Kidney (tissue), 14 donors: ENCODE measurements around the gene KDM4D. TPM values are rescaled to one million over a fixed set of nuclear protein-coding genes. Genes with fewer than 3 reads are reported as not detected.

ENCODE experiments used
- DNase-seq, 5 donors: peaks; one replicate each; pipeline ENCODE4 v3.0.0-alpha.2; 2013 to 2020
- FAIRE-seq: peaks from 2 replicates; lab custom pipeline; 2012; peaks lifted over from hg19 to GRCh38; lab: Jason Lieb, UNC
- H3K27ac ChIP-seq, 2 donors: one replicate each; pipeline ENCODE4 v1.7.0; 2013; ENCODE audit warnings: low read depth in 2 of 2, low read length in 2 of 2, inconsistent platforms in 1 of 2
- H3K27me3 ChIP-seq: one replicate; pipeline ENCODE4 v1.7.1; 2013; ENCODE audit warnings: low read length, inconsistent platforms; ENCODE audit not compliant: control insufficient read depth, insufficient read depth
- H3K36me3 ChIP-seq, 3 donors: one replicate each; pipeline versions ENCODE4 v1.7.0 to v1.7.1; 2013; ENCODE audit warnings: low read length in 3 of 3, control low read depth in 1 of 3, inconsistent platforms in 1 of 3; ENCODE audit not compliant: insufficient read depth in 3 of 3, control insufficient read depth in 2 of 3
- H3K4me1 ChIP-seq, 3 donors: one replicate each; pipeline versions ENCODE4 v1.7.0 to v1.7.1; 2013; ENCODE audit warnings: low read length in 3 of 3, inconsistent platforms in 1 of 3, low read depth in 1 of 3; ENCODE audit not compliant: control insufficient read depth in 2 of 3, insufficient read depth in 2 of 3
- H3K4me3 ChIP-seq, 3 donors: one replicate each; pipeline versions ENCODE4 v1.7.0 to v1.8.1; 2013; ENCODE audit warnings: low read length in 3 of 3, control low read depth in 1 of 3, inconsistent platforms in 1 of 3
- H3K9ac ChIP-seq, 3 donors: one replicate each; pipeline versions ENCODE4 v1.7.0 to v1.7.1; 2013; ENCODE audit warnings: low read length in 3 of 3, control low read depth in 1 of 3, inconsistent platforms in 1 of 3
- H3K9me3 ChIP-seq, 3 donors: one replicate each; pipeline versions ENCODE4 v1.7.0 to v1.7.1; 2013; ENCODE audit warnings: low read length in 3 of 3, control low read depth in 1 of 3, inconsistent platforms in 1 of 3; ENCODE audit not compliant: control insufficient read depth in 2 of 3, insufficient read depth in 1 of 3
- intact Hi-C: fragments of 100-400 bp; cut with DNase I; formaldehyde crosslinking; loops from one replicate; pipeline ENCODE4 v1.11.1; 2022
- polyA plus RNA-seq: library from polyadenylated mRNA; stranded (reverse); fragments of 350-450 nt; fragmentation: Illumina TruSeq; extraction: RNeasy Lipid Tissue Mini Kit (QIAGEN cat#74804); gene quantifications from one replicate; pipeline ENCODE4 v1.2.3, GENCODE V29; 2014; ENCODE audit warnings: low read depth, low replicate concordance; ENCODE audit not compliant: insufficient read depth
- total RNA-seq: library from RNA; stranded (reverse); fragmentation: NEBNext Ultra II Directional; extraction: Animal tissue kit (Norgen Biotek cat#: 25700); gene quantifications from one replicate; pipeline ENCODE4 v1.2.1, GENCODE V29; 2021
- TF ChIP-seq, protein P1 (sequence below): IDR thresholded peaks from 3 replicates; pipeline ENCODE4 v1.5.1; 2012; ENCODE audit warnings: mild to moderate bottlenecking, moderate library complexity, borderline replicate concordance; ENCODE audit not compliant: insufficient read depth; ENCODE audit errors: extremely low read depth
- donor health status: control.
- donor health status: control.
- donor health status: control.
- donor health status: control.
- donor health status: control.
- donor health status: DM: yes; HTN: yes; CAD: no.
- donor health status: Normal renal cell carcinoma (clear cell type).

KDM4D gene
- total and polyA plus RNA-seq, 2 donors from 2014 or later: 0.54 to 0.94 TPM

DNA sequence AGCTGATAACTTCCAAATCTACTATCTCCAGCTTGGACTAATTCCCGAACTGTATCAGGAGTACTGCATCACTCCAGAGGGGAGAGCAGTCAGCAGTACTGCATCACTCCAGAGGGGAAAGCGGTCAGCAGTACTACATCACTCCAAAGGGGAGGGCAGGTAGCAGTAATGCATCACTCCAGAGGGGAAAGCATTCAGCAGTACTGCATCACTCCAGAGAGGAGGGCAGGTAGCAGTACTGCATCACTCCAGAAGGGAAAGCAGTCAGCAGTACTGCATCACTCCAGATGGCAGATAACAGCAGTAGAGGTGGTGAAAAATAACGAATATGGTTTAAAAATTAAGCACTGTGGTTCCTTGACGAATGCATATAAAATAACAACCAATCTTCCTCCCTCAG, 8.6 kb upstream of the KDM4D start:
- no peaks in the 10 kb centered on the region for H3K9me3 ChIP-seq
- FAIRE-seq: no peak
- H3K4me3 ChIP-seq: no peak overlapping the region
- intact Hi-C loops: no loop called here
- no peak overlapping the region for H3K9ac ChIP-seq
- peaks cover 24 to 67% (median 45%) of the 10 kb centered on the region in 3 donors for H3K36me3 ChIP-seq
- H3K4me1 ChIP-seq: no peaks in the 10 kb centered on the region
- TF ChIP-seq, protein P1, sequence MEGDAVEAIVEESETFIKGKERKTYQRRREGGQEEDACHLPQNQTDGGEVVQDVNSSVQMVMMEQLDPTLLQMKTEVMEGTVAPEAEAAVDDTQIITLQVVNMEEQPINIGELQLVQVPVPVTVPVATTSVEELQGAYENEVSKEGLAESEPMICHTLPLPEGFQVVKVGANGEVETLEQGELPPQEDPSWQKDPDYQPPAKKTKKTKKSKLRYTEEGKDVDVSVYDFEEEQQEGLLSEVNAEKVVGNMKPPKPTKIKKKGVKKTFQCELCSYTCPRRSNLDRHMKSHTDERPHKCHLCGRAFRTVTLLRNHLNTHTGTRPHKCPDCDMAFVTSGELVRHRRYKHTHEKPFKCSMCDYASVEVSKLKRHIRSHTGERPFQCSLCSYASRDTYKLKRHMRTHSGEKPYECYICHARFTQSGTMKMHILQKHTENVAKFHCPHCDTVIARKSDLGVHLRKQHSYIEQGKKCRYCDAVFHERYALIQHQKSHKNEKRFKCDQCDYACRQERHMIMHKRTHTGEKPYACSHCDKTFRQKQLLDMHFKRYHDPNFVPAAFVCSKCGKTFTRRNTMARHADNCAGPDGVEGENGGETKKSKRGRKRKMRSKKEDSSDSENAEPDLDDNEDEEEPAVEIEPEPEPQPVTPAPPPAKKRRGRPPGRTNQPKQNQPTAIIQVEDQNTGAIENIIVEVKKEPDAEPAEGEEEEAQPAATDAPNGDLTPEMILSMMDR: no peak
- no peak for DNase-seq
- H3K27me3 ChIP-seq: no peaks in the 10 kb centered on the region
- no peak overlapping the region for H3K27ac ChIP-seq

DNA sequence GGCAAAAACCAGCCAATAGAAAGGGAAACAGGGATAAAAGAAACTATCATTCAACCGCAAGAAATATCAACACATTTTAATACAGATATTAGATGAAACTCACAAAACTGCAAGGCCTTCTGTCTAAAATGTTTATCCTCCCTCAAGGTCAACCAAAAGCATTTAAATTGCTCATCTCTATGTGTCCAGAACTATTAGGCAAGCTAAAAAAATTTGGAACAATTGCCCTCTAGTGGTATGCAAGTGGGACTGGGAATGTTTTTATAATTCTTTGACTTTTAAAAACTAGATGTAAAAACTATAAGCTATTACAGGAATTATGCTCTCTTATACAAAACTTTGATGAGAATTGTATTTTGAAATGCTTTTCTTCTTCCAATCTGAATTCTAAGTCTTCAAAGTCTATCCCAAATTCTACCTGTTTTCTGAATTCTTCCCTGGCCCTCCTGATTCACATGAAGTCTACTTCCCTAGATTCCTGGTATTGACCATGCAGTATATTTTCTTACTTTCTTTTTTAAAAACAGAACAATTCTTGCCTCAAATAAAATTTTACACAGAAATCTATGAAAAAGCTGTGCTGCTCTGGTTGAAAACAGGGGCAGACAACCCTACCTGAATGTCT, 5.1 kb upstream of the KDM4D start:
- TF ChIP-seq, protein P1: peak; percentile 27
- peak in 1 of 5 donors; percentile 26 for DNase-seq
- Histone ChIP-seq H3K9ac (no peak overlapping the region), H3K4me3 (no peak overlapping the region), H3K27me3 (no peaks in the 10 kb centered on the region), H3K4me1 (peaks cover 0 to 6% (median 6%) of the 10 kb centered on the region in 3 donors), H3K36me3 (peaks cover 28 to 62% (median 51%) of the 10 kb centered on the region in 3 donors), H3K27ac (no peak overlapping the region), H3K9me3 (no peaks in the 10 kb centered on the region)
- intact Hi-C loops: no loop called here
- FAIRE-seq: peak; percentile 68

DNA sequence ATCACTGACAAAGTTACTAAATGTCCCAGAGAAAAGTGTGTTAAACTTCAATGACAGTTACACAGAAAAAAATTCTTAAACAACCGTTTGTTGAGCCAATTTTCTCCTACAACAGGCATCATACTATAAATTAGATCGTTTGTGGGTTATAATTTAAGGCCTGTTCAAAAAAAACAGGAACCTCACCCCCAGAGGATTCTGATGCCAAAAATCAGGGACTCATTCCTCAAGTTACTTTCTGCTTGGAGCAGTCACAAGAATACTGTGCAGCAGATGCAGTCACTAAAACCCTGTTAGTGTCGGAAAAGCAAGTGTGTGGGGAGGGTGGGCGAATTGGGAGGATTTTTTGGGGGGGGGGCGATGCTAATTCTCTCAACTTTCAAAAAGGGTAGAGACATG, 810 bp upstream of the KDM4D start:
- Histone ChIP-seq H3K27ac (no peak overlapping the region), H3K9me3 (no peaks in the 10 kb centered on the region), H3K9ac (peak overlapping the region; percentile 89 to 96 (median 92)), H3K36me3 (peaks cover 21 to 37% (median 29%) of the 10 kb centered on the region in 3 donors), H3K4me3 (peak overlapping the region; percentile 90 to 98 (median 94)), H3K4me1 (peaks cover 0 to 6% (median 6%) of the 10 kb centered on the region in 3 donors), H3K27me3 (no peaks in the 10 kb centered on the region)
- no peak for DNase-seq
- intact Hi-C loops: no loop called here
- TF ChIP-seq, protein P1: no peak
- no peak for FAIRE-seq
